GM10266 (cell line): ENCODE results near the gene FAM89A.
"Not testable (repeated sequence)": the region's sequence is repeated elsewhere in the genome, so short reads cannot be mapped to it uniquely, and the experiment has no call there.

Experiments
- DNase-seq: peaks from one replicate; pipeline ENCODE4 v3.0.0; 2012; ENCODE audit errors: extremely low spot score
- CTCF ChIP-seq: IDR thresholded peaks from 2 replicates; pipeline ENCODE4 v1.5.1; 2012; ENCODE audit warnings: mild to moderate bottlenecking, low read depth; ENCODE audit not compliant: control insufficient read depth, insufficient read depth; ENCODE audit errors: missing control alignments

The FAM89A gene

GRCh38 chr1:231057410-231057809, 17.4 kb upstream of the FAM89A start:
- TF ChIP-seq CTCF = no peak
- DNase-seq = no peak

- no peak for TF ChIP-seq CTCF
- no peak for DNase-seq
Measured at GRCh38 chr1:231055271-231055670, 15.2 kb upstream of the FAM89A start.

GRCh38 chr1:231053493-231054162, 13.6 kb upstream of the FAM89A start:
- TF ChIP-seq CTCF = no peak
- no peak for DNase-seq

GRCh38 chr1:231052777-231053176, 12.7 kb upstream of the FAM89A start:
- DNase-seq = no peak
- no peak for TF ChIP-seq CTCF

- not testable (repeated sequence) for DNase-seq
Measured at GRCh38 chr1:231050932-231051331, 10.9 kb upstream of the FAM89A start.

- DNase-seq = no peak
- TF ChIP-seq CTCF = no peak
Measured at GRCh38 chr1:231050395-231050794, 10.3 kb upstream of the FAM89A start.

- TF ChIP-seq CTCF = no peak
- no peak for DNase-seq
Measured at GRCh38 chr1:231049121-231049979, 9.3 kb upstream of the FAM89A start.

- DNase-seq = not testable (repeated sequence)
Measured at GRCh38 chr1:231048419-231048818, 8.4 kb upstream of the FAM89A start.

GRCh38 chr1:231047529-231047928, 7.5 kb upstream of the FAM89A start:
- DNase-seq = not testable (repeated sequence)
